ENCODE measurements around the gene BLVRB. TPM values are rescaled to one million over a fixed set of nuclear protein-coding genes. Genes with fewer than 3 reads are reported as not detected.

BLVRB gene
- total and polyA plus RNA-seq, 9 of the 15 experiments (the other 6 are each of a cell fraction or from before 2014, with no cell fraction given): 81.1 to 749 (median 331) TPM

- peak; percentile 91 for TF ChIP-seq AFF4 (CRISPR knock-in tag; IDR thresholded peaks at IDR 0.05)
- TF ChIP-seq ZNF507 (tag; conservative IDR thresholded peaks at IDR 0.05): no peak
- 0 out of 2 replicates have a peak, but pooled peaks have one; percentile 51 for TF ChIP-seq TOE1 (IDR thresholded peaks at IDR 0.05; ENCODE audit: borderline replicate concordance)
- no peak for TF ChIP-seq TOE1 (CRISPR knock-in tag; IDR thresholded peaks at IDR 0.05; ENCODE audit: borderline replicate concordance, low read depth)
- no peak for TF ChIP-seq ZNF431 (CRISPR knock-in tag; IDR thresholded peaks at IDR 0.05)
- TF ChIP-seq SAP30 (IDR thresholded peaks at IDR 0.05; ENCODE audit: borderline replicate concordance, insufficient read depth, low read depth, low read length, poor library complexity, severe bottlenecking): peak; percentile 61
- TF ChIP-seq, protein P1, sequence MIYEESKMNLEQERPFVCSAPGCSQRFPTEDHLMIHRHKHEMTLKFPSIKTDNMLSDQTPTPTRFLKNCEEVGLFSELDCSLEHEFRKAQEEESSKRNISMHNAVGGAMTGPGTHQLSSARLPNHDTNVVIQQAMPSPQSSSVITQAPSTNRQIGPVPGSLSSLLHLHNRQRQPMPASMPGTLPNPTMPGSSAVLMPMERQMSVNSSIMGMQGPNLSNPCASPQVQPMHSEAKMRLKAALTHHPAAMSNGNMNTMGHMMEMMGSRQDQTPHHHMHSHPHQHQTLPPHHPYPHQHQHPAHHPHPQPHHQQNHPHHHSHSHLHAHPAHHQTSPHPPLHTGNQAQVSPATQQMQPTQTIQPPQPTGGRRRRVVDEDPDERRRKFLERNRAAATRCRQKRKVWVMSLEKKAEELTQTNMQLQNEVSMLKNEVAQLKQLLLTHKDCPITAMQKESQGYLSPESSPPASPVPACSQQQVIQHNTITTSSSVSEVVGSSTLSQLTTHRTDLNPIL (CRISPR knock-in tag; IDR thresholded peaks at IDR 0.05): no peak
- TF ChIP-seq NRF1 (conservative IDR thresholded peaks at IDR 0.05 in 1 of 2, IDR thresholded peaks at IDR 0.05 in 1 of 2): peak; percentile 90 to 92
- peak; percentile 73; the same call in 1 of the 2 replicates for TF ChIP-seq KLF1 (tag; IDR thresholded peaks at IDR 0.05)
- TF ChIP-seq ZNF75A (CRISPR knock-in tag; IDR thresholded peaks at IDR 0.05): no peak
- TF ChIP-seq ZBTB8A (IDR thresholded peaks at IDR 0.05; ENCODE audit: partially characterized antibody): no peak
- peak; percentile 94 for TF ChIP-seq CTBP1 (IDR thresholded peaks at IDR 0.05; ENCODE audit: borderline replicate concordance)
- TF ChIP-seq KAT7 (CRISPR knock-in tag; IDR thresholded peaks at IDR 0.05; ENCODE audit: borderline replicate concordance): 0 out of 2 replicates have a peak, but pooled peaks have one; percentile 83
- peak; percentile 90 for TF ChIP-seq SMAD4 (CRISPR knock-in tag; conservative IDR thresholded peaks at IDR 0.05)
- TF ChIP-seq HDAC2 (IDR thresholded peaks at IDR 0.05): no peak
- TF ChIP-seq ZNF707 (CRISPR knock-in tag; conservative IDR thresholded peaks at IDR 0.05): no peak
Observed at GRCh38 chr19:40420766-40421765, 44.5 kb downstream of the BLVRB start (continued).

Data from K562 (cell line).